A549 (cell line): ENCODE measurements around the gene TRIP11. TPM values are rescaled to one million over a fixed set of nuclear protein-coding genes. Genes with fewer than 3 reads are reported as not detected.
A peak's percentile ranks its signal among the peaks of the same experiment; 100 is the strongest.

ENCODE experiments used
- ATAC-seq, 2 experiments: fragments of 200-7000 bp in 1 of 2; fragments of >200 bp in 1 of 2; cut with Nextera tagmentation in 1 of 2; cut with Tn5 transposase in 1 of 2; 3 replicates each; pipeline versions ENCODE4 v1.8.0 to v1.9.1; 2018 to 2020; ENCODE audit warnings: mild to moderate bottlenecking in 1 of 2, moderate library complexity in 1 of 2
- CTCF ChIA-PET: fragments of 300-600 bp; sonication (Branson Sonifier 250); formaldehyde crosslinking; extraction: SDS; loops from one replicate; lab custom pipeline; 2021; ENCODE audit warnings: antibody characterized with exemption, inconsistent platforms; lab: Yijun Ruan, JAX
- POLR2A ChIA-PET: fragments of 350-600 bp; formaldehyde crosslinking; extraction: SDS; loops from one replicate; lab custom pipeline; 2021; ENCODE audit warnings: antibody characterized with exemption, inconsistent platforms; lab: Yijun Ruan, JAX
- DNase-seq, 2 experiments: peaks; one replicate each; pipeline versions ENCODE4 v3.0.0 to v3.0.0-alpha.2; 2011 to 2016; ENCODE audit warnings: low read depth in 1 of 2, low spot score in 1 of 2
- FAIRE-seq: peaks from 2 replicates; lab custom pipeline; 2011; peaks lifted over from hg19 to GRCh38; lab: Jason Lieb, UNC
- H3K27ac ChIP-seq, 2 experiments: fragments of >200 bp; sonication (Bioruptor Twin); formaldehyde crosslinking; 3 replicates each; pipeline ENCODE4 v1.5.1; 2016 to 2017
- H3K4me1 ChIP-seq: fragments of >200 bp; sonication (Bioruptor Twin); formaldehyde crosslinking; 3 replicates; pipeline ENCODE4 v1.6.1; 2016
- H3K4me2 ChIP-seq: fragments of >200 bp; sonication (Bioruptor Twin); formaldehyde crosslinking; 3 replicates; pipeline ENCODE4 v1.6.1; 2016
- H3K4me3 ChIP-seq: fragments of >200 bp; sonication (Bioruptor Twin); formaldehyde crosslinking; 3 replicates; pipeline ENCODE4 v1.5.1; 2016
- H3K9me3 ChIP-seq: fragments of >200 bp; sonication (Bioruptor Twin); formaldehyde crosslinking; 3 replicates; pipeline ENCODE4 v1.6.1; 2016
- BCL3 ChIP-seq: fragments of >200 bp; sonication (Bioruptor Twin); formaldehyde crosslinking; IDR thresholded peaks from 3 replicates; pipeline ENCODE4 v1.6.1; 2016
- CBX2 ChIP-seq: fragments of 200-600 bp; sonication (generic); IDR thresholded peaks from 2 replicates; pipeline ENCODE4 v1.6.1; 2016; ENCODE audit warnings: low read depth, mild to moderate bottlenecking, borderline replicate concordance
- CEBPB ChIP-seq, 2 experiments: fragments of >200 bp in 1 of 2; sonication (Bioruptor Twin) in 1 of 2; formaldehyde crosslinking in 1 of 2; IDR thresholded peaks; 2 replicates each; pipeline ENCODE4 v1.6.1; 2012 to 2016
- CHD2 ChIP-seq: fragments of 150-350 bp; IDR thresholded peaks from 2 replicates; pipeline ENCODE4 v1.6.1; 2014; ENCODE audit warnings: low read length; ENCODE audit not compliant: partially characterized antibody
- CHD4 ChIP-seq: fragments of 200-600 bp; sonication (generic); IDR thresholded peaks from 2 replicates; pipeline ENCODE4 v1.6.1; 2016; ENCODE audit warnings: antibody characterized with exemption, mild to moderate bottlenecking, borderline replicate concordance
- MAFK ChIP-seq: fragments of 450-650 bp; IDR thresholded peaks from 2 replicates; pipeline ENCODE4 v1.6.1; 2014; ENCODE audit not compliant: partially characterized antibody
- MYC ChIP-seq: IDR thresholded peaks from 2 replicates; pipeline ENCODE4 v1.6.1; 2012; ENCODE audit warnings: mild to moderate bottlenecking, inconsistent platforms, low read length, improper control_type of control experiment, borderline replicate concordance
- RCOR1 ChIP-seq: fragments of 150-350 bp; IDR thresholded peaks from 2 replicates; pipeline ENCODE4 v1.6.1; 2014; ENCODE audit warnings: antibody characterized with exemption, low read length, low read depth
- RNF2 ChIP-seq: fragments of 200-600 bp; sonication (generic); IDR thresholded peaks from 2 replicates; pipeline ENCODE4 v1.6.1; 2016; ENCODE audit warnings: low read depth, mild to moderate bottlenecking, antibody characterized with exemption, moderate library complexity, borderline replicate concordance
- USF2 ChIP-seq: fragments of 450-650 bp; IDR thresholded peaks from 2 replicates; pipeline ENCODE4 v1.6.1; 2014; ENCODE audit warnings: antibody characterized with exemption
- WGBS: methylation state at CpG from one replicate; pipeline ENCODE4 v1.1.6; 2017; ENCODE audit errors: missing lambda C conversion rate; 5-methylcytosine and 5-hydroxymethylcytosine counted together
- polyA plus RNA-seq, 4 experiments: library from polyadenylated mRNA; depleted of rRNA in 3 of 4; stranded (reverse); fragments of >200 nt; fragmentation: RNase III in 1 of 4; extraction: RNeasy Plus Mini Kit Qiagen cat#74134 plus additional on column Dnase treatment in 1 of 4; gene quantifications; 2 replicates in 3 of 4; 3 replicates in 1 of 4; pipeline ENCODE4 v1.2.3, GENCODE V29; 2011 to 2017

The TRIP11 gene
- polyA plus RNA-seq, 2 of the 4 experiments (the other 2 are of a cell fraction): 7.9 to 26.8 TPM

- peak; percentile 75 for TF ChIP-seq MAFK
- TF ChIP-seq BCL3: no peak
- CTCF ChIA-PET: interaction anchor here (1.4 to 1.8 kb wide), 2 partner anchors 11 to 13 kb away, joined by 4 to 5 read pairs; no protein-coding TSS in a partner anchor
- FAIRE-seq (no peak), ATAC-seq (no peak), DNase-seq (no peak)
- POLR2A ChIA-PET: no interaction called here
- Histone ChIP-seq H3K9me3 (no peaks in the 10 kb centered on the region), H3K4me2 (no peak overlapping the region), H3K4me3 (no peak overlapping the region), H3K27ac (no peak overlapping the region), H3K4me1 (no peaks in the 10 kb centered on the region)
- 100% methylated on average over 1 of the region's 1 CpG for WGBS
Observed at GRCh38 chr14:92009604-92010003, 30.3 kb downstream of the TRIP11 start.

GRCh38 chr14:92005019-92005418 is 34.8 kb downstream of the TRIP11 start:
- TF ChIP-seq USF2: no peak
- TF ChIP-seq MYC: no peak
- ChIA-PET POLR2A (no interaction called here), CTCF (interaction anchor here (1.0 to 2.3 kb wide), 4 partner anchors 8 to 79 kb away, joined by 3 to 11 read pairs (median 4); no protein-coding TSS in a partner anchor)
- peak; percentile 59 for FAIRE-seq
- Histone ChIP-seq H3K4me1 (no peaks in the 10 kb centered on the region), H3K4me2 (no peak overlapping the region), H3K9me3 (no peaks in the 10 kb centered on the region), H3K27ac (no peak overlapping the region), H3K4me3 (no peak overlapping the region)
- WGBS: 94% methylated on average over 5 of the region's 5 CpGs
- no peak for DNase-seq
- ATAC-seq: no peak

GRCh38 chr14:92004062-92004461 is 35.8 kb downstream of the TRIP11 start:
- POLR2A ChIA-PET: interaction anchor here (1.0 kb wide), 1 partner anchor 35 kb away, joined by 3 read pairs; the partner anchor contains the start of gene TRIP11
- H3K27ac ChIP-seq: no peak overlapping the region
- no peak for FAIRE-seq
- no peak overlapping the region for H3K4me2 ChIP-seq
- DNase-seq: no peak
- CTCF ChIA-PET: interaction anchor here (0.9 to 1.4 kb wide), 4 partner anchors 9 to 354 kb away, joined by 3 to 5 read pairs (median 3); no protein-coding TSS in a partner anchor
- no peak for ATAC-seq
- no peaks in the 10 kb centered on the region for H3K4me1 ChIP-seq
- TF ChIP-seq USF2 (no peak), CHD2 (no peak), RCOR1 (no peak)
- no peaks in the 10 kb centered on the region for H3K9me3 ChIP-seq
- H3K4me3 ChIP-seq: no peak overlapping the region
- WGBS: 81% methylated on average over 2 of the region's 2 CpGs

- no peaks in the 10 kb centered on the region for H3K9me3 ChIP-seq
- WGBS: 87% methylated on average over 6 of the region's 6 CpGs
- no peak for DNase-seq
- FAIRE-seq: peak; percentile 68
- TF ChIP-seq CBX2: no peak
- TF ChIP-seq CEBPB (IDR thresholded peaks at IDR 0.05): peak; percentile 82 to 91; a peak in 3 of 4 replicates
- no peak for TF ChIP-seq CHD4
- TF ChIP-seq RNF2: no peak
- no peak overlapping the region for H3K27ac ChIP-seq
- ATAC-seq: no peak
- H3K4me2 ChIP-seq: no peak overlapping the region
- POLR2A ChIA-PET: no interaction called here
- CTCF ChIA-PET: interaction anchor here (1.0 kb wide), 1 partner anchor 11 kb away, joined by 4 read pairs; no protein-coding TSS in a partner anchor
- peaks cover 5% of the 10 kb centered on the region; the same call in 2 of the 3 replicates for H3K4me1 ChIP-seq
- no peak overlapping the region for H3K4me3 ChIP-seq
Observed at GRCh38 chr14:91998667-91999570, 40.9 kb downstream of the TRIP11 start.
